ENCODE data around the gene CHERP.

DNA sequence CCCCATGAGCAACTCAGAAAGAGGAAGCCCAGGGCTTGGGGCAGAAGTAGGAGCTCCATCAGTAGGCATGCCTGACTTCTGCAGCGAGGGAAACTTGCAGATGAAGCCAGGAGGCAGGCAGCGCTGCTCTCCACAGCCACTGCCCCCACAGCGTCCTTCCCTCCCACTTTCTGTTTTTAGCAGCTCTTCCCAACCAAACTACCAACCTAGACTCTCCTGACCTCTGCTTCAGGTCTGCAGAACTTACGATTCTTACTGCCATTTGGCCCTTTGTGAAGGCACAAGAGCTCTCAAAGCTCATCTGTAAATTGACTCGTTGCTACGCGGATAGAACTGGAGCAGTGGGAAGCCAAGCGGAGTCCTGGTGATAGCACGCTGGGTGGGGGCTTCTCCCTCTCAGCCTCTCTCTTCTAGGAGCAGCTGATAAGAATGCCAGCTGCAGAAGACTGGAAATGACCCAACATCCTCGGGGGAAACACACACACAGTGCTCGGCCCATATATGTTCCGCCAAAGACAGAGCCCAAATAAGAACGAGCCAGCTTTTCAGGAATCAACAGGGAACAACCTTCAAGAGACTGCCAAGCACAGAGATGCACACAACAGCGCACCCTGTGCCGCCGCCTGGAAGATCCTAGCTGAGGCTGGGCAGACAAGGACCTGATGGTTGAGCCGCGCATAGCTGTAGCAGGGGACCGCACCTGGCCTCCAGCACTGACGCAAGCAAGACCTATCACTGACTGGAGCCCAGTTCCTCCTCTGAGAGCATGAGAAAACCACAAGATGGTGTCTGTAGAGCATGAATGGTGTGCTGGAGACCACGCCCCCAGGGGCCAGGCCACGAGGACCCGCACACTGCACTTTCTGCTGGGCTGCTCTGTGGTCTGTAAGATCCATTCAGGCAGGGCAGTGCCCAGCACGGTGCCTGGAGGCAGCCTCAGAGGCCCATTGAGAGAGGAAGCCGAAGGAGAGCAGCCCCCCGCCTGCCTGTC lies 45.9 kb upstream of the CHERP start:
- TF ChIP-seq CTCF (conservative IDR thresholded peaks at IDR 0.05 in 1 of 2, IDR thresholded peaks at IDR 0.05 in 1 of 2; ENCODE audit: low read depth in 1 of 2, low read length in 2 of 2) (no peak), EZH2 (IDR thresholded peaks at IDR 0.05; ENCODE audit: low read length, missing control alignments) (no peak)
